Endothelial cell of umbilical vein (primary cell): Measurements from ENCODE around the gene NAV2. TPM values are rescaled to one million over a fixed set of nuclear protein-coding genes. Genes with fewer than 3 reads are reported as not detected.

ENCODE experiments used
- BruUV-seq: library from RNA; stranded (reverse); fragments of 400-500 nt; replicated peaks from 2 replicates; lab custom pipeline; 2021; lab: Mats Ljungman, UMichigan
- CTCF ChIA-PET: fragments of 300-600, 350-600 bp; sonication (Branson Sonifier 250); formaldehyde crosslinking; loops from one replicate; lab custom pipeline; 2021; ENCODE audit warnings: antibody characterized with exemption, inconsistent platforms; lab: Charles Lee
- POLR2A ChIA-PET: fragments of 300-600, 350-600 bp; sonication (Branson Sonifier 250); formaldehyde crosslinking; loops from one replicate; lab custom pipeline; 2021; ENCODE audit warnings: antibody characterized with exemption, inconsistent platforms; lab: Charles Lee
- DNase-seq: peaks from one replicate; pipeline ENCODE4 v3.0.0-alpha.2; 2011; ENCODE audit warnings: low read depth, low spot score
- FAIRE-seq: peaks from 2 replicates; lab custom pipeline; 2011; peaks lifted over from hg19 to GRCh38; lab: Jason Lieb, UNC
- H2AFZ ChIP-seq: 2 replicates; pipeline ENCODE4 v1.6.0; 2012; ENCODE audit warnings: low read depth, low read length, control low read depth, inconsistent platforms
- H3K27ac ChIP-seq: 2 replicates; pipeline ENCODE4 v1.5.1; 2011; ENCODE audit warnings: low read depth, mild to moderate bottlenecking, control low read depth, low read length, moderate library complexity; ENCODE audit not compliant: insufficient read depth
- H3K27me3 ChIP-seq, 2 experiments: 2 replicates each; pipeline versions ENCODE4 v1.6.0 to v1.6.1; 2011; ENCODE audit warnings: low read length in 2 of 2, mixed read lengths in 1 of 2; ENCODE audit not compliant: control insufficient read depth in 2 of 2, insufficient read depth in 2 of 2
- H3K36me3 ChIP-seq, 2 experiments: 2 replicates in 1 of 2; 3 replicates in 1 of 2; pipeline ENCODE4 v1.5.1; 2011; ENCODE audit warnings: low read length in 2 of 2, mild to moderate bottlenecking in 1 of 2, moderate library complexity in 1 of 2; ENCODE audit not compliant: control insufficient read depth in 2 of 2, insufficient read depth in 2 of 2; ENCODE audit errors: extremely low read depth in 1 of 2
- H3K4me1 ChIP-seq: 3 replicates; pipeline ENCODE4 v1.5.1; 2011; ENCODE audit warnings: mild to moderate bottlenecking, low read length; ENCODE audit not compliant: control insufficient read depth, insufficient read depth; ENCODE audit errors: extremely low read depth
- H3K4me2 ChIP-seq: 2 replicates; pipeline ENCODE4 v1.6.1; 2011; ENCODE audit warnings: low read length, control low read depth, mixed read lengths; ENCODE audit not compliant: insufficient read depth
- H3K4me3 ChIP-seq, 3 experiments: fragments of 200-600 bp in 1 of 3; sonication (generic), shearing (Covaris generic) in 1 of 3; replicated peaks in 1 of 3; 2 replicates each; pipeline ENCODE4 v1.5.1; 2011 to 2016; ENCODE audit warnings: control low read depth in 3 of 3, low read length in 3 of 3, mild to moderate bottlenecking in 2 of 3, inconsistent platforms in 1 of 3, low read depth in 1 of 3, moderate library complexity in 1 of 3; ENCODE audit not compliant: insufficient read depth in 1 of 3
- H3K79me2 ChIP-seq: 2 replicates; pipeline ENCODE4 v1.6.0; 2012; ENCODE audit warnings: low read length, inconsistent platforms; ENCODE audit not compliant: control insufficient read depth, insufficient read depth
- H3K9ac ChIP-seq: replicated peaks from 2 replicates; pipeline ENCODE3; 2011; ENCODE audit warnings: low read length, control low read depth; ENCODE audit not compliant: insufficient read depth; ENCODE audit errors: extremely low read depth
- H3K9me1 ChIP-seq: replicated peaks from 3 replicates; pipeline ENCODE4 v1.6.0; 2011; ENCODE audit warnings: mild to moderate bottlenecking, low read length; ENCODE audit not compliant: control insufficient read depth, insufficient read depth; ENCODE audit errors: extremely low read depth
- H3K9me3 ChIP-seq: replicated peaks from 2 replicates; pipeline ENCODE4 v1.5.1; 2012; ENCODE audit warnings: low read length, inconsistent platforms; ENCODE audit not compliant: control insufficient read depth, insufficient read depth
- H4K20me1 ChIP-seq: replicated peaks from 2 replicates; pipeline ENCODE3; 2011; ENCODE audit warnings: mild to moderate bottlenecking, low read length; ENCODE audit not compliant: control insufficient read depth, insufficient read depth; ENCODE audit errors: extremely low read depth
- CTCF ChIP-seq, 2 donors: IDR thresholded peaks; 1 replicate in 1 of 2; 2 replicates in 1 of 2; pipeline ENCODE4 v1.5.1; 2011; ENCODE audit warnings: low read length in 2 of 2, mild to moderate bottlenecking in 2 of 2, moderate library complexity in 2 of 2, control low read depth in 1 of 2, inconsistent platforms in 1 of 2, low read depth in 1 of 2; ENCODE audit not compliant: insufficient read depth in 1 of 2; ENCODE audit errors: extremely low read depth in 1 of 2
- EZH2 ChIP-seq: IDR thresholded peaks from 2 replicates; pipeline ENCODE4 v1.6.1; 2012; ENCODE audit warnings: borderline replicate concordance, low read depth, mild to moderate bottlenecking, moderate library complexity, low read length, inconsistent platforms; ENCODE audit not compliant: severe bottlenecking
- FOS ChIP-seq: IDR thresholded peaks from 2 replicates; pipeline ENCODE4 v1.6.1; 2011; ENCODE audit warnings: mild to moderate bottlenecking, low read length, moderate library complexity, borderline replicate concordance; ENCODE audit not compliant: insufficient read depth
- GATA2 ChIP-seq: IDR thresholded peaks from 2 replicates; pipeline ENCODE4 v1.7.0; 2011; ENCODE audit warnings: low read depth, mild to moderate bottlenecking, moderate library complexity, mixed read lengths, low read length; ENCODE audit not compliant: insufficient read length, insufficient read depth
- JUN ChIP-seq: IDR thresholded peaks from 2 replicates; pipeline ENCODE4 v1.6.1; 2011; ENCODE audit warnings: borderline replicate concordance, low read depth; ENCODE audit not compliant: insufficient read length, insufficient read depth
- MAX ChIP-seq: IDR thresholded peaks from 2 replicates; pipeline ENCODE4 v1.6.1; 2011; ENCODE audit not compliant: insufficient read depth, insufficient read length
- MYC ChIP-seq: IDR thresholded peaks from one replicate; pipeline ENCODE4 v1.6.1; 2011; ENCODE audit warnings: mild to moderate bottlenecking, low read depth, low read length
- POLR2A ChIP-seq: IDR thresholded peaks from 2 replicates; pipeline ENCODE4 v1.6.1; 2012; ENCODE audit warnings: low read depth, mild to moderate bottlenecking, control low read depth, low read length
- POLR2AphosphoS5 ChIP-seq: IDR thresholded peaks from 2 replicates; pipeline ENCODE4 v1.6.1; 2012; ENCODE audit warnings: low read depth, mild to moderate bottlenecking, control low read depth, low read length, moderate library complexity; ENCODE audit not compliant: insufficient read depth
- dilution Hi-C: fragments of 300-500 bp; cut with MboI; formaldehyde crosslinking; loops from one replicate; pipeline ENCODE4 v1.15.0; 2019; ENCODE audit warnings: low sequenced_read_pairs; ENCODE audit not compliant: extremely low pct_ligation_motif_present
- intact Hi-C: fragments of 100-400 bp; cut with micrococcal nuclease; formaldehyde crosslinking; loops from one replicate; pipeline ENCODE4 v1.10.0; 2022
- polyA plus RNA-seq, 4 experiments: library from polyadenylated mRNA; depleted of rRNA in 3 of 4; stranded (reverse) in 3 of 4; unstranded in 1 of 4; fragments of >200 nt; gene quantifications; 2 replicates each; pipeline versions ENCODE4 v1.2.1 to v1.2.3, GENCODE V29; 2011 to 2012; ENCODE audit warnings: missing spikeins in 1 of 4
- total RNA-seq: library from RNA; stranded (reverse); gene quantifications from 2 replicates; pipeline ENCODE4 v1.2.3, GENCODE V29; 2021

NAV2 gene
- total and polyA plus RNA-seq, 2 donors (not counting 3 experiments of a cell fraction or from before 2014, with no cell fraction given), result 10.9 to 68.0 TPM

GRCh38 chr11:19913893-19914249 lies 201.2 kb downstream of the NAV2 start:
- intact Hi-C loops, result no loop called here
- CTCF ChIA-PET, result interaction anchor here (1.2 to 2.7 kb wide), 2 partner anchors 10 to 214 kb away, joined by 3 to 13 read pairs; no protein-coding TSS in a partner anchor
- dilution Hi-C loops, result no loop called here
- Histone ChIP-seq H3K27ac (no peak overlapping the region), H3K4me3 (no peak overlapping the region), H3K9ac (no peak overlapping the region), H3K27me3 (no peaks in the 10 kb centered on the region), H3K4me2 (no peak overlapping the region), H3K36me3 (no peaks in the 10 kb centered on the region), H3K9me3 (no peaks in the 10 kb centered on the region), H3K9me1 (no peaks in the 10 kb centered on the region), H3K79me2 (peaks cover 7% of the 10 kb centered on the region), H3K4me1 (peaks cover 8% of the 10 kb centered on the region), H2AFZ (no peak overlapping the region), H4K20me1 (no peaks in the 10 kb centered on the region)
- DNase-seq (no peak), FAIRE-seq (no peak)
- POLR2A ChIA-PET, result no interaction called here
- no peak for TF ChIP-seq CTCF (IDR thresholded peaks at IDR 0.05; ENCODE audit: extremely low read depth in 1 of 2, insufficient read depth in 1 of 2, low read depth in 1 of 2, low read length in 2 of 2)
- no peak for TF ChIP-seq EZH2
- TF ChIP-seq MAX, result no peak
- TF ChIP-seq FOS, result no peak
- no peak for TF ChIP-seq MYC
- TF ChIP-seq JUN, result no peak
- TF ChIP-seq GATA2, result no peak
- no peak for TF ChIP-seq POLR2AphosphoS5
- TF ChIP-seq POLR2A, result no peak
- BruUV-seq, result no TSS peak
